Calu3 (cell line): ENCODE data around the gene LMO4. TPM values are rescaled to one million over a fixed set of nuclear protein-coding genes. Genes with fewer than 3 reads are reported as not detected.

Source experiments
- BruUV-seq: library from RNA; stranded (reverse); fragments of 400-500 nt; replicated peaks from 2 replicates; lab custom pipeline; 2021; lab: Mats Ljungman, UMichigan
- CTCF ChIA-PET: fragments of 300-600 bp; sonication (Branson Sonifier 250); formaldehyde crosslinking; loops from one replicate; lab custom pipeline; 2022; ENCODE audit warnings: antibody characterized with exemption; lab: Charles Lee
- DNase-seq: peaks from one replicate; pipeline ENCODE4 v3.0.0; 2022
- H3K27ac Mint-ChIP-seq: one replicate; pipeline ENCODE4 v1.8.0; 2022; ENCODE audit warnings: mixed read lengths; ENCODE audit not compliant: unreplicated experiment
- H3K27me3 Mint-ChIP-seq: one replicate; pipeline ENCODE4 v1.8.0; 2022; ENCODE audit warnings: mixed read lengths; ENCODE audit not compliant: unreplicated experiment
- H3K36me3 Mint-ChIP-seq: one replicate; pipeline ENCODE4 v1.8.0; 2022; ENCODE audit warnings: mild to moderate bottlenecking, moderate library complexity, mixed read lengths; ENCODE audit not compliant: insufficient read depth, unreplicated experiment
- H3K4me1 Mint-ChIP-seq: one replicate; pipeline ENCODE4 v1.8.0; 2022; ENCODE audit warnings: mild to moderate bottlenecking, low read depth, mixed read lengths; ENCODE audit not compliant: unreplicated experiment
- H3K4me3 Mint-ChIP-seq: one replicate; pipeline ENCODE4 v1.8.0; 2022; ENCODE audit warnings: mild to moderate bottlenecking, low read depth, moderate library complexity, mixed read lengths; ENCODE audit not compliant: unreplicated experiment
- H3K9me3 Mint-ChIP-seq: one replicate; pipeline ENCODE4 v1.8.0; 2022; ENCODE audit warnings: low read depth, mixed read lengths; ENCODE audit not compliant: unreplicated experiment
- CTCF ChIP-seq: fragments of 200-600 bp; IDR thresholded peaks from one replicate; pipeline ENCODE4 v1.8.0; 2022; ENCODE audit warnings: antibody characterized with exemption; ENCODE audit not compliant: unreplicated experiment
- intact Hi-C: fragments of 100-400 bp; cut with micrococcal nuclease; formaldehyde crosslinking; loops from one replicate; pipeline ENCODE4 v1.10.0; 2022; ENCODE audit not compliant: unreplicated experiment
- total RNA-seq: library from RNA; stranded (reverse); gene quantifications from 2 replicates; pipeline ENCODE4 v1.2.3, GENCODE V29; 2022

The LMO4 gene
- total RNA-seq, 1 experiment from 2014 or later = 95.0 TPM

- TF ChIP-seq CTCF = no peak
- H3K27ac Mint-ChIP-seq = no peak overlapping the region
- no TSS peak for BruUV-seq
- H3K36me3 Mint-ChIP-seq = no peaks in the 10 kb centered on the region
- H3K27me3 Mint-ChIP-seq = no peaks in the 10 kb centered on the region
- no peak for DNase-seq
- no peak overlapping the region for H3K4me3 Mint-ChIP-seq
- intact Hi-C loops = no loop called here
- no peaks in the 10 kb centered on the region for H3K4me1 Mint-ChIP-seq
- H3K9me3 Mint-ChIP-seq = peaks cover 2% of the 10 kb centered on the region
- CTCF ChIA-PET = interaction anchor here (0.5 kb wide), 1 partner anchor 1287 kb away, joined by 4 read pairs; no protein-coding TSS in a partner anchor
These were observed 41.2 kb downstream of the LMO4 start for GRCh38 chr1:87369736-87370478.

- intact Hi-C loops = no loop called here
- CTCF ChIA-PET = no interaction called here
- no peak for TF ChIP-seq CTCF
- no peaks in the 10 kb centered on the region for H3K4me1 Mint-ChIP-seq
- DNase-seq = no peak
- H3K27me3 Mint-ChIP-seq = no peaks in the 10 kb centered on the region
- H3K4me3 Mint-ChIP-seq = no peak overlapping the region
- no peaks in the 10 kb centered on the region for H3K36me3 Mint-ChIP-seq
- peaks cover 2% of the 10 kb centered on the region for H3K9me3 Mint-ChIP-seq
- no peak overlapping the region for H3K27ac Mint-ChIP-seq
- BruUV-seq = no TSS peak
These were observed 41.9 kb downstream of the LMO4 start for GRCh38 chr1:87370544-87370943.

- Mint-ChIP-seq H3K9me3 (peaks cover 23% of the 10 kb centered on the region), H3K4me1 (no peaks in the 10 kb centered on the region), H3K4me3 (no peak overlapping the region), H3K27me3 (no peaks in the 10 kb centered on the region), H3K36me3 (no peaks in the 10 kb centered on the region), H3K27ac (no peak overlapping the region)
- DNase-seq = no peak
- CTCF ChIA-PET = no interaction called here
- intact Hi-C loops = no loop called here
- TF ChIP-seq CTCF = no peak
- no TSS peak for BruUV-seq
These were observed 50.6 kb downstream of the LMO4 start for GRCh38 chr1:87379306-87379705.

GRCh38 chr1:87386217-87386790 lies 57.6 kb downstream of the LMO4 start:
- no peaks in the 10 kb centered on the region for H3K36me3 Mint-ChIP-seq
- no peak overlapping the region for H3K27ac Mint-ChIP-seq
- H3K27me3 Mint-ChIP-seq = no peaks in the 10 kb centered on the region
- H3K4me1 Mint-ChIP-seq = peaks cover 8% of the 10 kb centered on the region
- peaks cover 10% of the 10 kb centered on the region for H3K9me3 Mint-ChIP-seq
- CTCF ChIA-PET = no interaction called here
- intact Hi-C loops = no loop called here
- no TSS peak for BruUV-seq
- DNase-seq = no peak
- H3K4me3 Mint-ChIP-seq = no peak overlapping the region
- no peak for TF ChIP-seq CTCF
